HEK293 (cell line): ENCODE data around the gene PLA2G4D.

Experiments
- GLI4 ChIP-seq: fragments of 450-650 bp; formaldehyde crosslinking; IDR thresholded peaks from 2 replicates; pipeline ENCODE4 v1.5.1; 2016; ENCODE audit warnings: missing biosample characterization, missing genetic modification characterization
- GLIS2 ChIP-seq: fragments of 450-650 bp; formaldehyde crosslinking; IDR thresholded peaks from 2 replicates; pipeline ENCODE4 v1.5.1; 2016; ENCODE audit warnings: missing biosample characterization, missing genetic modification characterization
- PRDM1 ChIP-seq: fragments of 450-650 bp; formaldehyde crosslinking; IDR thresholded peaks from 2 replicates; pipeline ENCODE4; 2016; ENCODE audit warnings: missing biosample characterization, missing genetic modification characterization
- SALL2 ChIP-seq: fragments of 450-650 bp; formaldehyde crosslinking; IDR thresholded peaks from 2 replicates; pipeline ENCODE4 v1.5.0; 2017; ENCODE audit warnings: missing biosample characterization, mild to moderate bottlenecking, missing genetic modification characterization, borderline replicate concordance
- YY2 ChIP-seq: fragments of 450-650 bp; formaldehyde crosslinking; IDR thresholded peaks from 2 replicates; pipeline ENCODE4 v1.5.1; 2016; ENCODE audit warnings: missing biosample characterization, missing genetic modification characterization
- ZBTB11 ChIP-seq: fragments of 450-650 bp; formaldehyde crosslinking; conservative IDR thresholded peaks from 2 replicates; pipeline ENCODE4 v1.5.1; 2016; ENCODE audit warnings: low read depth, missing biosample characterization, missing genetic modification characterization
- ZNF10 ChIP-seq: fragments of 450-650 bp; formaldehyde crosslinking; IDR thresholded peaks from 2 replicates; pipeline ENCODE4 v1.5.1; 2017; ENCODE audit warnings: missing biosample characterization, missing genetic modification characterization
- ZNF529 ChIP-seq: fragments of 450-650 bp; formaldehyde crosslinking; IDR thresholded peaks from 2 replicates; pipeline ENCODE4 v1.5.1; 2017; ENCODE audit warnings: missing genetic modification characterization, missing biosample characterization; ENCODE audit not compliant: insufficient replicate concordance
- ZNF549 ChIP-seq: fragments of 450-650 bp; IDR thresholded peaks from 2 replicates; pipeline ENCODE4 v1.5.1; 2018; ENCODE audit warnings: missing biosample characterization, missing genetic modification characterization, mild to moderate bottlenecking, inconsistent platforms, moderate library complexity
- ZNF610 ChIP-seq: fragments of 450-650 bp; formaldehyde crosslinking; IDR thresholded peaks from 2 replicates; pipeline ENCODE4 v1.5.1; 2016; ENCODE audit warnings: missing biosample characterization, missing genetic modification characterization, borderline replicate concordance
- ZNF843 ChIP-seq: fragments of 450-650 bp; formaldehyde crosslinking; IDR thresholded peaks from 2 replicates; pipeline ENCODE4 v1.5.1; 2016; ENCODE audit warnings: missing biosample characterization, missing genetic modification characterization
- TF ChIP-seq, protein P1 (sequence below): fragments of 450-650 bp; formaldehyde crosslinking; IDR thresholded peaks from 2 replicates; pipeline ENCODE4 v1.5.1; 2016; ENCODE audit warnings: missing biosample characterization, missing genetic modification characterization
- TF ChIP-seq, protein P2 (sequence below): fragments of 450-650 bp; formaldehyde crosslinking; IDR thresholded peaks from 2 replicates; pipeline ENCODE4 v1.5.1; 2016; ENCODE audit warnings: missing biosample characterization, missing genetic modification characterization

DNA sequence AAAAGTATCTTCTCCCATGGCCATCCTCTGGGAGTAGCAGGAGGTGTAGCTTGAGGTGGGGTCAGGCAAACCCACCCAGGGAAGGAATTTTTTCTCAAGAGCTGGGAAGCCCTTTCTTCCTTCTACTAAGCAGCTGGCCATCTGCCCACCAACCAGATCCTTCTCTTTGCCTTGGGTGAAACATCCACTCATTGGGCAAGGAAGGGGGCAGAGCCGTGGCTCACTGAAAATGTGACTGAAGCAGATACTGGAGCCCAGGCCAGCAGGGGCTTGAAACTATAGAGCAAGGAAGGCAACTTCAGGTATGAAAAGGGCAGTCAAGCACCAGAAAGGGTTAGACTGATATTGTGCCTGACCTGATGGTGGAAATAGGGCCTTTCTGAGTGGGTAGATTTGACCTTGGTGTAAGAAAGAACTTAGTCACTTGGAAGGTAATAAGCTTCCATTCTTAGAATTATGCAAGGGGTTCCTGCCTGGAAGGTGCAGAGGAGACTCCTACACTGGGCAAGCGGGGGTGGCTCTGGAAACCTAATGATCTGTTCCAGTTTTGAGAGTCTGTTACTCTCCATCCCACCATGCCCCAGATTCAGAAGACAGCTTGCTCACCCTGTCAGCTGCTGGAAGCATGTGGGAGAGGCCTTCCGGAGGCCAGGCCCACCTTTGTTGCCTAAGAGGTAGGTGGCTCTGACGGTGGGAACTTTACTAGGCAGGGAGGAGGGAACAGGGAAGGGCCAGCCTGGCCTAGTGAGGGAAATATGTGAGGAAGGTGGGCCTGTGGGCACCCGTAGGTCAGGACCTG, 51.6 kb downstream of the PLA2G4D start:
- TF ChIP-seq GLI4, result no peak
- TF ChIP-seq, protein P1, sequence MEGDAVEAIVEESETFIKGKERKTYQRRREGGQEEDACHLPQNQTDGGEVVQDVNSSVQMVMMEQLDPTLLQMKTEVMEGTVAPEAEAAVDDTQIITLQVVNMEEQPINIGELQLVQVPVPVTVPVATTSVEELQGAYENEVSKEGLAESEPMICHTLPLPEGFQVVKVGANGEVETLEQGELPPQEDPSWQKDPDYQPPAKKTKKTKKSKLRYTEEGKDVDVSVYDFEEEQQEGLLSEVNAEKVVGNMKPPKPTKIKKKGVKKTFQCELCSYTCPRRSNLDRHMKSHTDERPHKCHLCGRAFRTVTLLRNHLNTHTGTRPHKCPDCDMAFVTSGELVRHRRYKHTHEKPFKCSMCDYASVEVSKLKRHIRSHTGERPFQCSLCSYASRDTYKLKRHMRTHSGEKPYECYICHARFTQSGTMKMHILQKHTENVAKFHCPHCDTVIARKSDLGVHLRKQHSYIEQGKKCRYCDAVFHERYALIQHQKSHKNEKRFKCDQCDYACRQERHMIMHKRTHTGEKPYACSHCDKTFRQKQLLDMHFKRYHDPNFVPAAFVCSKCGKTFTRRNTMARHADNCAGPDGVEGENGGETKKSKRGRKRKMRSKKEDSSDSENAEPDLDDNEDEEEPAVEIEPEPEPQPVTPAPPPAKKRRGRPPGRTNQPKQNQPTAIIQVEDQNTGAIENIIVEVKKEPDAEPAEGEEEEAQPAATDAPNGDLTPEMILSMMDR (tag by site-specific recombination), result no peak
- no peak for TF ChIP-seq ZBTB11 (tag by site-specific recombination)
- no peak for TF ChIP-seq SALL2 (tag by site-specific recombination)
- no peak for TF ChIP-seq ZNF843 (tag by site-specific recombination)
- no peak for TF ChIP-seq GLIS2 (tag by site-specific recombination)
- no peak for TF ChIP-seq ZNF610 (tag by site-specific recombination)
- no peak for TF ChIP-seq ZNF549 (tag by site-specific recombination)
- TF ChIP-seq, protein P2, sequence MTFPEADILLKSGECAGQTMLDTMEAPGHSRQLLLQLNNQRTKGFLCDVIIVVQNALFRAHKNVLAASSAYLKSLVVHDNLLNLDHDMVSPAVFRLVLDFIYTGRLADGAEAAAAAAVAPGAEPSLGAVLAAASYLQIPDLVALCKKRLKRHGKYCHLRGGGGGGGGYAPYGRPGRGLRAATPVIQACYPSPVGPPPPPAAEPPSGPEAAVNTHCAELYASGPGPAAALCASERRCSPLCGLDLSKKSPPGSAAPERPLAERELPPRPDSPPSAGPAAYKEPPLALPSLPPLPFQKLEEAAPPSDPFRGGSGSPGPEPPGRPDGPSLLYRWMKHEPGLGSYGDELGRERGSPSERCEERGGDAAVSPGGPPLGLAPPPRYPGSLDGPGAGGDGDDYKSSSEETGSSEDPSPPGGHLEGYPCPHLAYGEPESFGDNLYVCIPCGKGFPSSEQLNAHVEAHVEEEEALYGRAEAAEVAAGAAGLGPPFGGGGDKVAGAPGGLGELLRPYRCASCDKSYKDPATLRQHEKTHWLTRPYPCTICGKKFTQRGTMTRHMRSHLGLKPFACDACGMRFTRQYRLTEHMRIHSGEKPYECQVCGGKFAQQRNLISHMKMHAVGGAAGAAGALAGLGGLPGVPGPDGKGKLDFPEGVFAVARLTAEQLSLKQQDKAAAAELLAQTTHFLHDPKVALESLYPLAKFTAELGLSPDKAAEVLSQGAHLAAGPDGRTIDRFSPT (tag by site-specific recombination), result no peak
- TF ChIP-seq YY2 (tag by site-specific recombination), result no peak
- no peak for TF ChIP-seq PRDM1
- TF ChIP-seq ZNF529 (tag by site-specific recombination), result no peak
- no peak for TF ChIP-seq ZNF10 (tag by site-specific recombination)
